DND-41 (cell line): ENCODE data around the gene TTYH3.

Experiments
- ATAC-seq: fragments of 200-7000 bp; cut with Tn5 transposase; 3 replicates; pipeline ENCODE4 v1.9.1; 2021; ENCODE audit warnings: low read depth; ENCODE audit not compliant: insufficient read depth
- DNase-seq: peaks from one replicate; pipeline ENCODE4 v3.0.0-alpha.2; 2020
- H2AFZ ChIP-seq: 2 replicates; pipeline ENCODE4 v1.6.0; 2012; ENCODE audit warnings: low read depth, low read length
- H3K27ac ChIP-seq: 2 replicates; pipeline ENCODE4 v1.5.1; 2012; ENCODE audit warnings: low read length, inconsistent platforms
- H3K27me3 ChIP-seq: fragments of 200-600 bp; sonication (generic); 2 replicates; pipeline ENCODE4 v1.6.0; 2012; ENCODE audit warnings: low read length, mild to moderate bottlenecking, inconsistent platforms; ENCODE audit not compliant: insufficient read depth, poor library complexity
- H3K36me3 ChIP-seq: 2 replicates; pipeline ENCODE4 v1.5.1; 2012; ENCODE audit warnings: low read length, inconsistent platforms; ENCODE audit not compliant: insufficient read depth
- H3K4me1 ChIP-seq: 2 replicates; pipeline ENCODE4 v1.5.1; 2012; ENCODE audit warnings: mild to moderate bottlenecking, low read length; ENCODE audit not compliant: insufficient read depth
- H3K4me2 ChIP-seq: 2 replicates; pipeline ENCODE4 v1.6.0; 2012; ENCODE audit warnings: mild to moderate bottlenecking, moderate library complexity, low read length, inconsistent platforms; ENCODE audit not compliant: insufficient read depth
- H3K4me3 ChIP-seq, 2 experiments: fragments of 200-600 bp in 1 of 2; shearing (Covaris generic) in 1 of 2; 2 replicates each; pipeline ENCODE4 v1.5.1; 2012 to 2016; ENCODE audit warnings: inconsistent platforms in 2 of 2, low read length in 2 of 2, mild to moderate bottlenecking in 2 of 2, low read depth in 1 of 2, moderate library complexity in 1 of 2
- H3K79me2 ChIP-seq: 2 replicates; pipeline ENCODE4 v1.6.0; 2012; ENCODE audit warnings: low read length, inconsistent platforms; ENCODE audit not compliant: insufficient read depth
- H3K9ac ChIP-seq: 2 replicates; pipeline ENCODE4 v1.6.0; 2012; ENCODE audit warnings: low read depth, mild to moderate bottlenecking, inconsistent platforms, low read length, moderate library complexity
- H3K9me3 ChIP-seq: 2 replicates; pipeline ENCODE4 v1.5.1; 2012; ENCODE audit warnings: low read length, moderate library complexity, mild to moderate bottlenecking, inconsistent platforms; ENCODE audit not compliant: insufficient read depth, severe bottlenecking
- H4K20me1 ChIP-seq: 2 replicates; pipeline ENCODE4 v1.6.0; 2012; ENCODE audit warnings: low read length; ENCODE audit not compliant: insufficient read depth
- CTCF ChIP-seq: IDR thresholded peaks from 2 replicates; pipeline ENCODE4 v1.5.1; 2012; ENCODE audit warnings: borderline replicate concordance, low read length, moderate library complexity, mild to moderate bottlenecking; ENCODE audit not compliant: poor library complexity, severe bottlenecking; ENCODE audit errors: extremely low read depth
- EZH2 ChIP-seq: IDR thresholded peaks from 3 replicates; pipeline ENCODE4 v1.6.1; 2012; ENCODE audit warnings: borderline replicate concordance, low read depth, mild to moderate bottlenecking, moderate library complexity, low read length, inconsistent platforms; ENCODE audit not compliant: severe bottlenecking

Gene TTYH3

GRCh38 chr7:2663121-2663886 lies 31.5 kb downstream of the TTYH3 start:
- no peak for TF ChIP-seq EZH2
- TF ChIP-seq CTCF: no peak
- H3K4me2 ChIP-seq: no peak overlapping the region
- no peak overlapping the region for H3K27ac ChIP-seq
- no peaks in the 10 kb centered on the region for H3K4me1 ChIP-seq
- H3K36me3 ChIP-seq: peaks cover 49% of the 10 kb centered on the region
- no peaks in the 10 kb centered on the region for H3K79me2 ChIP-seq
- no peak for ATAC-seq
- no peak overlapping the region for H3K4me3 ChIP-seq
- H4K20me1 ChIP-seq: peaks cover 6% of the 10 kb centered on the region; the same call in 1 of the 2 replicates
- no peak overlapping the region for H2AFZ ChIP-seq
- no peaks in the 10 kb centered on the region for H3K27me3 ChIP-seq
- no peaks in the 10 kb centered on the region for H3K9me3 ChIP-seq
- no peak overlapping the region for H3K9ac ChIP-seq
- DNase-seq: no peak

- ATAC-seq: no peak
These were observed 32.2 kb downstream of the TTYH3 start for GRCh38 chr7:2663960-2664359.

GRCh38 chr7:2665359-2665791 lies 33.6 kb downstream of the TTYH3 start:
- Histone ChIP-seq H3K27me3 (no peaks in the 10 kb centered on the region), H3K4me2 (no peak overlapping the region), H3K36me3 (peaks cover 31% of the 10 kb centered on the region), H3K79me2 (no peaks in the 10 kb centered on the region), H2AFZ (no peak overlapping the region), H4K20me1 (peaks cover 5% of the 10 kb centered on the region; the same call in 1 of the 2 replicates), H3K4me1 (no peaks in the 10 kb centered on the region), H3K9me3 (no peaks in the 10 kb centered on the region), H3K4me3 (no peak overlapping the region), H3K27ac (no peak overlapping the region), H3K9ac (no peak overlapping the region)
- no peak for ATAC-seq
- TF ChIP-seq EZH2 (no peak), CTCF (no peak)
- DNase-seq: no peak

More at GRCh38 chr7:2663960-2664359, 32.2 kb downstream of the TTYH3 start:
- H3K27me3 ChIP-seq: no peaks in the 10 kb centered on the region
- no peak overlapping the region for H3K27ac ChIP-seq
- H3K4me1 ChIP-seq: no peaks in the 10 kb centered on the region
- H3K9ac ChIP-seq: no peak overlapping the region
- H3K4me3 ChIP-seq: no peak overlapping the region
- DNase-seq: no peak
- TF ChIP-seq CTCF (no peak), EZH2 (no peak)
- peaks cover 43% of the 10 kb centered on the region for H3K36me3 ChIP-seq
- H2AFZ ChIP-seq: no peak overlapping the region
- H3K79me2 ChIP-seq: no peaks in the 10 kb centered on the region
- H3K9me3 ChIP-seq: no peaks in the 10 kb centered on the region
- H4K20me1 ChIP-seq: peaks cover 5% of the 10 kb centered on the region; the same call in 1 of the 2 replicates
- no peak overlapping the region for H3K4me2 ChIP-seq
